H9 (cell line): ENCODE results near the gene IPO13. TPM values are rescaled to one million over a fixed set of nuclear protein-coding genes. Genes with fewer than 3 reads are reported as not detected.

ENCODE experiments used
- DNase-seq: peaks from one replicate; pipeline ENCODE4 v3.0.0-alpha.2; 2017
- H2AFZ ChIP-seq: one replicate; pipeline ENCODE4 v1.6.1; 2013; ENCODE audit warnings: mild to moderate bottlenecking, low read length, control low read depth, moderate library complexity
- H2AK5ac ChIP-seq: 2 replicates; pipeline ENCODE4 v1.6.1; 2013; ENCODE audit warnings: low read length, control low read depth, mixed read lengths; ENCODE audit not compliant: insufficient read length
- H2BK120ac ChIP-seq: one replicate; pipeline ENCODE4 v1.6.1; 2013; ENCODE audit warnings: low read depth, mild to moderate bottlenecking, low read length, control low read depth, inconsistent platforms; ENCODE audit not compliant: poor library complexity, severe bottlenecking
- H2BK12ac ChIP-seq: 2 replicates; pipeline ENCODE4 v1.6.1; 2013; ENCODE audit warnings: low read length, control low read depth, mixed read lengths, low read depth; ENCODE audit not compliant: insufficient read length
- H2BK15ac ChIP-seq: 2 replicates; pipeline ENCODE4 v1.6.1; 2013; ENCODE audit warnings: low read depth, low read length, control low read depth
- H2BK20ac ChIP-seq: one replicate; pipeline ENCODE4 v1.6.1; 2013; ENCODE audit warnings: low read depth, mild to moderate bottlenecking, low read length, control low read depth, inconsistent platforms; ENCODE audit not compliant: poor library complexity, severe bottlenecking
- H2BK5ac ChIP-seq: 2 replicates; pipeline ENCODE4 v1.6.1; 2013; ENCODE audit warnings: low read length, control low read depth, mixed read lengths; ENCODE audit not compliant: insufficient read length
- H3K14ac ChIP-seq: 2 replicates; pipeline ENCODE4 v1.6.1; 2013; ENCODE audit warnings: low read length, control low read depth; ENCODE audit not compliant: insufficient read depth
- H3K18ac ChIP-seq: 2 replicates; pipeline ENCODE4 v1.6.1; 2013; ENCODE audit warnings: low read depth, mild to moderate bottlenecking, mixed read lengths, low read length, control low read depth; ENCODE audit not compliant: insufficient read length
- H3K23ac ChIP-seq: 2 replicates; pipeline ENCODE4 v1.6.1; 2013; ENCODE audit warnings: low read length, control low read depth, mixed read lengths, low read depth; ENCODE audit not compliant: insufficient read length
- H3K23me2 ChIP-seq: 2 replicates; pipeline ENCODE4 v1.6.1; 2013; ENCODE audit warnings: low read depth, mild to moderate bottlenecking, mixed read lengths, low read length, control low read depth; ENCODE audit not compliant: insufficient read length, poor library complexity, severe bottlenecking
- H3K27ac ChIP-seq: 2 replicates; pipeline ENCODE4 v1.5.1; 2013; ENCODE audit warnings: low read length, control low read depth, mixed read lengths, low read depth; ENCODE audit not compliant: insufficient read length
- H3K27me3 ChIP-seq: 2 replicates; pipeline ENCODE4 v1.6.1; 2013; ENCODE audit warnings: low read length, control low read depth, inconsistent platforms; ENCODE audit not compliant: insufficient read depth
- H3K4ac ChIP-seq: 2 replicates; pipeline ENCODE4 v1.6.1; 2013; ENCODE audit warnings: low read depth, mild to moderate bottlenecking, control low read depth, inconsistent platforms, low read length, moderate library complexity
- H3K4me1 ChIP-seq: 2 replicates; pipeline ENCODE4 v1.6.1; 2013; ENCODE audit warnings: low read length, control low read depth, inconsistent platforms; ENCODE audit not compliant: insufficient read depth
- H3K4me2 ChIP-seq: 2 replicates; pipeline ENCODE4 v1.6.1; 2013; ENCODE audit warnings: low read length, control low read depth, mixed read lengths; ENCODE audit not compliant: insufficient read length, insufficient read depth
- H3K56ac ChIP-seq: 2 replicates; pipeline ENCODE4 v1.6.1; 2013; ENCODE audit warnings: low read depth, mild to moderate bottlenecking, mixed read lengths, low read length, control low read depth; ENCODE audit not compliant: insufficient read length
- H3K79me1 ChIP-seq: 2 replicates; pipeline ENCODE4 v1.6.1; 2013; ENCODE audit warnings: low read depth, mild to moderate bottlenecking, moderate library complexity, low read length, control low read depth, inconsistent platforms; ENCODE audit not compliant: insufficient read depth, poor library complexity, severe bottlenecking
- H3K79me2 ChIP-seq: 2 replicates; pipeline ENCODE4 v1.6.1; 2013; ENCODE audit warnings: low read length, control low read depth, inconsistent platforms; ENCODE audit not compliant: insufficient read depth
- H3K9ac ChIP-seq: 2 replicates; pipeline ENCODE4 v1.6.1; 2013; ENCODE audit warnings: low read length, control low read depth, mixed read lengths; ENCODE audit not compliant: insufficient read length; ENCODE audit errors: extremely low read depth
- H3K9me3 ChIP-seq: one replicate; pipeline ENCODE4 v1.6.1; 2013; ENCODE audit warnings: low read depth, low read length, inconsistent platforms; ENCODE audit not compliant: control insufficient read depth
- H3T11ph ChIP-seq: one replicate; pipeline ENCODE4 v1.6.1; 2013; ENCODE audit warnings: mild to moderate bottlenecking, low read length, control low read depth, inconsistent platforms
- H4K20me1 ChIP-seq: one replicate; pipeline ENCODE4 v1.6.1; 2013; ENCODE audit not compliant: control insufficient read depth, insufficient read length, insufficient read depth
- H4K5ac ChIP-seq: 2 replicates; pipeline ENCODE4 v1.6.1; 2013; ENCODE audit warnings: low read depth, mild to moderate bottlenecking, mixed read lengths, low read length, control low read depth; ENCODE audit not compliant: insufficient read length
- H4K8ac ChIP-seq: replicated peaks from 2 replicates; pipeline ENCODE4 v1.6.1; 2013; ENCODE audit warnings: low read length, control low read depth, mixed read lengths, low read depth; ENCODE audit not compliant: insufficient read length
- H4K91ac ChIP-seq: 2 replicates; pipeline ENCODE4 v1.6.1; 2013; ENCODE audit warnings: low read depth, mild to moderate bottlenecking, moderate library complexity, mixed read lengths, low read length, control low read depth; ENCODE audit not compliant: insufficient read length
- H3K27ac Mint-ChIP-seq, 3 experiments: 2 replicates in 2 of 3; 3 replicates in 1 of 3; pipeline ENCODE4 v1.8.0; 2020 to 2021; ENCODE audit warnings: mixed read lengths in 3 of 3, mild to moderate bottlenecking in 1 of 3, moderate library complexity in 1 of 3
- H3K27me3 Mint-ChIP-seq: 2 replicates; pipeline ENCODE4 v1.8.0; 2021; ENCODE audit warnings: low read depth, mild to moderate bottlenecking, moderate library complexity, mixed read lengths
- H3K36me3 Mint-ChIP-seq, 3 experiments: 2 replicates in 2 of 3; 3 replicates in 1 of 3; pipeline ENCODE4 v1.8.0; 2020 to 2021; ENCODE audit warnings: low read depth in 3 of 3, mixed read lengths in 3 of 3; ENCODE audit not compliant: insufficient read depth in 1 of 3
- H3K4me1 Mint-ChIP-seq, 2 experiments: 2 replicates each; pipeline ENCODE4 v1.8.0; 2020; ENCODE audit warnings: mixed read lengths in 2 of 2
- H3K4me3 Mint-ChIP-seq, 2 experiments: 2 replicates in 1 of 2; 3 replicates in 1 of 2; pipeline ENCODE4 v1.8.0; 2020 to 2021; ENCODE audit warnings: mild to moderate bottlenecking in 2 of 2, mixed read lengths in 2 of 2, moderate library complexity in 1 of 2
- H3K9me3 Mint-ChIP-seq, 2 experiments: 2 replicates in 1 of 2; 3 replicates in 1 of 2; pipeline ENCODE4 v1.8.0; 2020; ENCODE audit warnings: mild to moderate bottlenecking in 2 of 2, mixed read lengths in 2 of 2, moderate library complexity in 1 of 2
- CTCF ChIP-seq: fragments of 200-600 bp; sonication (generic); conservative IDR thresholded peaks from 3 replicates; pipeline ENCODE4 v1.8.0; 2021; ENCODE audit warnings: antibody characterized with exemption, mild to moderate bottlenecking
- WGBS: extraction: QIAGEN DNeasy Blood & Tissue Kit; methylation state at CpG from one replicate; pipeline ENCODE4 v1.1.7; 2013; ENCODE audit warnings: missing lambda C conversion rate, low lambda C conversion rate, mixed read lengths; ENCODE audit not compliant: insufficient read length; ENCODE audit errors: extremely low coverage; 5-methylcytosine and 5-hydroxymethylcytosine counted together
- total RNA-seq: library from RNA; stranded (reverse); gene quantifications from 2 replicates; pipeline ENCODE4 v1.2.1, GENCODE V29; 2021

IPO13 gene
- total RNA-seq, 1 experiment from 2014 or later, result 24.5 TPM

- H3K23ac ChIP-seq, result no peak overlapping the region
- H3K14ac ChIP-seq, result no peak overlapping the region
- no peak overlapping the region for H3K56ac ChIP-seq
- no peak overlapping the region for H3K4me2 ChIP-seq
- H2BK20ac ChIP-seq, result no peak overlapping the region
- no peak overlapping the region for H3K9ac ChIP-seq
- Mint-ChIP-seq H3K9me3 (no peaks in the 10 kb centered on the region; a peak in 1 of 5 replicates), H3K4me3 (peak overlapping the region in 1 of 2 experiments; percentile 89; a peak in 1 of 5 replicates), H3K27me3 (no peaks in the 10 kb centered on the region), H3K27ac (no peak overlapping the region), H3K36me3 (peaks cover 31 to 63% (median 62%) of the 10 kb centered on the region in 3 experiments; a peak in 6 of 7 replicates), H3K4me1 (peaks cover 20 to 27% of the 10 kb centered on the region in 2 experiments)
- H3K27ac ChIP-seq, result no peak overlapping the region
- H3K4ac ChIP-seq, result no peak overlapping the region
- no peaks in the 10 kb centered on the region for H3K9me3 ChIP-seq
- H4K5ac ChIP-seq, result no peak overlapping the region
- no peak overlapping the region for H2BK5ac ChIP-seq
- H2BK120ac ChIP-seq, result no peak overlapping the region
- H3K79me1 ChIP-seq, result no peaks in the 10 kb centered on the region
- H4K91ac ChIP-seq, result no peak overlapping the region
- no peaks in the 10 kb centered on the region for H4K20me1 ChIP-seq
- H2AFZ ChIP-seq, result no peak overlapping the region
- no peak overlapping the region for H2BK15ac ChIP-seq
- no peak overlapping the region for H2AK5ac ChIP-seq
- H3K4me1 ChIP-seq, result peaks cover 3% of the 10 kb centered on the region; the same call in 1 of the 2 replicates
- WGBS, result no CpG with 5 or more reads among the region's 20 CpGs
- H3K18ac ChIP-seq, result no peak overlapping the region
- H3K23me2 ChIP-seq, result peaks cover 10% of the 10 kb centered on the region
- no peak overlapping the region for H3T11ph ChIP-seq
- H3K79me2 ChIP-seq, result peaks cover 2% of the 10 kb centered on the region; the same call in 1 of the 2 replicates
- H3K27me3 ChIP-seq, result no peaks in the 10 kb centered on the region
- H2BK12ac ChIP-seq, result no peak overlapping the region
- H4K8ac ChIP-seq, result no peak overlapping the region
- no peak for TF ChIP-seq CTCF
- no peak for DNase-seq
Measured at GRCh38 chr1:43981135-43981491, 34.4 kb downstream of the IPO13 start.
